ENCODE measurements around the gene PARD3B.

PARD3B gene

GRCh38 chr2:205017912-205018311 is 472.6 kb downstream of the PARD3B start:
- Histone ChIP-seq H3K27me3 (ENCODE audit: insufficient read depth, poor library complexity, severe bottlenecking) (no peaks in the 10 kb centered on the region), H3K27ac (replicated peaks) (no peak overlapping the region)
- TF ChIP-seq GABPA (IDR thresholded peaks at IDR 0.05; ENCODE audit: low read depth) (no peak), SPI1 (IDR thresholded peaks at IDR 0.05; ENCODE audit: borderline replicate concordance, low read depth) (no peak), POLR2AphosphoS5 (IDR thresholded peaks at IDR 0.05; ENCODE audit: low read depth) (no peak), REST (IDR thresholded peaks at IDR 0.05; ENCODE audit: insufficient replicate concordance, low read depth) (no peak), CTCF (IDR thresholded peaks at IDR 0.05; ENCODE audit: insufficient read depth, low read length) (no peak)

GRCh38 chr2:205020673-205021072 is 475.4 kb downstream of the PARD3B start:
- H3K27me3 ChIP-seq (ENCODE audit: insufficient read depth, poor library complexity, severe bottlenecking): no peaks in the 10 kb centered on the region
- no peak overlapping the region for H3K27ac ChIP-seq (replicated peaks)
- H3K4me3 ChIP-seq (replicated peaks; ENCODE audit: insufficient read depth, low read length): no peak overlapping the region
- TF ChIP-seq POLR2AphosphoS5 (IDR thresholded peaks at IDR 0.05; ENCODE audit: low read depth) (no peak), CTCF (IDR thresholded peaks at IDR 0.05; ENCODE audit: insufficient read depth, low read length) (no peak), REST (IDR thresholded peaks at IDR 0.05; ENCODE audit: insufficient replicate concordance, low read depth) (no peak), GABPA (IDR thresholded peaks at IDR 0.05; ENCODE audit: low read depth) (no peak), SPI1 (IDR thresholded peaks at IDR 0.05; ENCODE audit: borderline replicate concordance, low read depth) (no peak)
- no peak for DNase-seq (ENCODE audit: low read depth in 1 of 2, low spot score in 1 of 2)

More at GRCh38 chr2:205017912-205018311, 472.6 kb downstream of the PARD3B start:
- no peak for DNase-seq (ENCODE audit: low read depth in 1 of 2, low spot score in 1 of 2)
- no peak overlapping the region for H3K4me3 ChIP-seq (replicated peaks; ENCODE audit: insufficient read depth, low read length)

GRCh38 chr2:205022841-205023240 is 477.6 kb downstream of the PARD3B start:
- TF ChIP-seq CTCF (IDR thresholded peaks at IDR 0.05; ENCODE audit: insufficient read depth, low read length) (no peak), POLR2AphosphoS5 (IDR thresholded peaks at IDR 0.05; ENCODE audit: low read depth) (no peak), GABPA (IDR thresholded peaks at IDR 0.05; ENCODE audit: low read depth) (no peak), REST (IDR thresholded peaks at IDR 0.05; ENCODE audit: insufficient replicate concordance, low read depth) (no peak), SPI1 (IDR thresholded peaks at IDR 0.05; ENCODE audit: borderline replicate concordance, low read depth) (no peak)
- Histone ChIP-seq H3K27me3 (ENCODE audit: insufficient read depth, poor library complexity, severe bottlenecking) (no peaks in the 10 kb centered on the region), H3K4me3 (replicated peaks; ENCODE audit: insufficient read depth, low read length) (no peak overlapping the region), H3K27ac (replicated peaks) (no peak overlapping the region)
- no peak for DNase-seq (ENCODE audit: low read depth in 1 of 2, low spot score in 1 of 2)
